PC-3 (cell line): ENCODE data around the gene RBP2.

Source experiments
- CTCF ChIP-seq: fragments of 300-600 bp; sonication (generic); conservative IDR thresholded peaks from 2 replicates; pipeline ENCODE4 v1.5.1; 2017; ENCODE audit warnings: antibody characterized with exemption, low read depth, mild to moderate bottlenecking, low read length
- EZH2 ChIP-seq: fragments of 300-600 bp; sonication (generic); IDR thresholded peaks from one replicate; pipeline ENCODE4 v1.6.1; 2017; ENCODE audit warnings: antibody characterized with exemption, mild to moderate bottlenecking, low read length; ENCODE audit not compliant: unreplicated experiment

GRCh38 chr3:139491966-139492365 lies 15.7 kb upstream of the RBP2 start:
- no peak for TF ChIP-seq EZH2
- TF ChIP-seq CTCF: no peak
